Esophagus muscularis mucosa (tissue), 4 donors: ENCODE results near the gene CFAP161.

Source experiments
- EP300 ChIP-seq: sonication (generic); formaldehyde crosslinking; IDR thresholded peaks from one replicate; pipeline ENCODE4 v1.6.1; 2017; ENCODE audit warnings: antibody characterized with exemption
- POLR2A ChIP-seq: fragments of 450-650 bp; IDR thresholded peaks from one replicate; pipeline ENCODE4 v1.6.1; 2017; ENCODE audit warnings: antibody characterized with exemption, moderate library complexity, mild to moderate bottlenecking, low read depth
- POLR2AphosphoS5 ChIP-seq, 2 donors: sonication (generic); formaldehyde crosslinking; IDR thresholded peaks; one replicate each; pipeline ENCODE4 v1.6.1; 2017; ENCODE audit warnings: antibody characterized with exemption in 2 of 2
- TF ChIP-seq, protein P1 (sequence below), 3 experiments: fragments of 200-600 bp in 2 of 3; fragments of 450-650 bp in 1 of 3; sonication (generic) in 2 of 3; IDR thresholded peaks; one replicate each; pipeline ENCODE4 v1.5.1; 2017 to 2019; ENCODE audit warnings: antibody characterized with exemption in 3 of 3, mild to moderate bottlenecking in 2 of 3, moderate library complexity in 1 of 3

DNA sequence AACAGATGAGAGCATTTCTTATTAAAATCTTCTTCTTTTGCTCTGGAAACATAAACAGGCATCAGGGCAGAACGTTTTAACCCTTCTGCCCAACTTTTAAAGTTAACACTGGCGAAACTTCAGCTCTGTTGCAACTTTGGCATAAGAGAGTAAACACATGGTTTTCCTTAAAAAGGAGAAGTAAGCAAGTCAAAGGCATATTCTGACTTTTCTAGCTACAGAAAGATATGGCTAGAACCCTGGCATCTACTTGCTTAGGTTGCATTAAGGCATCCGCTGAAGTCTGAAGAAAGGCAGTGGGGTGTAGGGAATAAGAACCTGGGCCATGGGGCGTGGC is 49.3 kb downstream of the CFAP161 start:
- no peak for TF ChIP-seq EP300
- TF ChIP-seq, protein P1, sequence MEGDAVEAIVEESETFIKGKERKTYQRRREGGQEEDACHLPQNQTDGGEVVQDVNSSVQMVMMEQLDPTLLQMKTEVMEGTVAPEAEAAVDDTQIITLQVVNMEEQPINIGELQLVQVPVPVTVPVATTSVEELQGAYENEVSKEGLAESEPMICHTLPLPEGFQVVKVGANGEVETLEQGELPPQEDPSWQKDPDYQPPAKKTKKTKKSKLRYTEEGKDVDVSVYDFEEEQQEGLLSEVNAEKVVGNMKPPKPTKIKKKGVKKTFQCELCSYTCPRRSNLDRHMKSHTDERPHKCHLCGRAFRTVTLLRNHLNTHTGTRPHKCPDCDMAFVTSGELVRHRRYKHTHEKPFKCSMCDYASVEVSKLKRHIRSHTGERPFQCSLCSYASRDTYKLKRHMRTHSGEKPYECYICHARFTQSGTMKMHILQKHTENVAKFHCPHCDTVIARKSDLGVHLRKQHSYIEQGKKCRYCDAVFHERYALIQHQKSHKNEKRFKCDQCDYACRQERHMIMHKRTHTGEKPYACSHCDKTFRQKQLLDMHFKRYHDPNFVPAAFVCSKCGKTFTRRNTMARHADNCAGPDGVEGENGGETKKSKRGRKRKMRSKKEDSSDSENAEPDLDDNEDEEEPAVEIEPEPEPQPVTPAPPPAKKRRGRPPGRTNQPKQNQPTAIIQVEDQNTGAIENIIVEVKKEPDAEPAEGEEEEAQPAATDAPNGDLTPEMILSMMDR (IDR thresholded peaks at IDR 0.05) = no peak
- TF ChIP-seq POLR2AphosphoS5 (IDR thresholded peaks at IDR 0.05) = no peak
- TF ChIP-seq POLR2A = no peak
